ENCODE results near the gene STK40. TPM values are rescaled to one million over a fixed set of nuclear protein-coding genes. Genes with fewer than 3 reads are reported as not detected.
A peak's percentile ranks its signal among the peaks of the same experiment; 100 is the strongest.

STK40 gene
- total RNA-seq, 4 donors from 2014 or later = 58.7 to 73.1 (median 63.0) TPM

DNA sequence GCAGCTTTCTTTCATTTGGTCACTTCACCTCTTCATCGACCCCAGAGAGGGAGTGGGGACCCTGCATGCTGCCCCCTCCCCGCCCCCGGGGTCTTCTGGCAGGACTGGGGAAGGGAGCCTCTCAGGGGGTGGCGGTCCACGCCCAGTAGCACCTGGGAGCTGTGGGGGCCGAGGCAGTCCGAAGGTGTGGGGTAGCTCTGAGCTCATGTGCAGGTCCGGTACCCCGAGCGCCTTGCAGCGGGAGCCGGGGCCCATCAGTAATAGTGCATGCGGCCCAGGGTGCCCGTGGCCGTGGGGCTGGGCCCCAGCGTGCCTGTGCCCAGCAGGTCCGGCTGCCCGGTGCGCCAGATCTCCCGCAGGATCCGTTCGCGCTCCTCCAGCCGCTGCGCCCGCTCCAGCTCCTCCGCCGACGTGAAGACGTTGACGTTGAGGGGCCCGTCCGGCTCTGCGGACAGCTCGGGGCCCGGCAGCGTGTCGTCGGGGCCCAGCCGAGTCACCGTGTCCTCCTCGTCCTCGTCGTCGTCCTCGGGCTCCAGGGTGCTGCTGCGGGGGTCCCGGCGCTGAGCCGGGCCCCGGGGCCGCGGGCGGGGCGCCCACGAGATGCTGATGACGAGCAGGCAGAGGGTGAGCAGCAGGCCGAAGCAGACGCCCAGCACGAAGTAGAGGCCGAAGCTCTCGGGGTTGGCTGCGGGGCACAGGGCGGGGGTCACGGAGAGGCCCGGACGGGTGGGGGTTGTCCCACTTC lies 63.5 kb downstream of the STK40 start:
- no peak for DNase-seq (ENCODE audit: low spot score in 2 of 2)
- intact Hi-C loops (cut with DNase I; ENCODE audit: low total_unique reads) = no loop called here
- no peak overlapping the region for H3K4me3 ChIP-seq (ENCODE audit: low read depth, poor library complexity, severe bottlenecking)
- WGBS, 2 donors = 41 to 61% methylated on average over 19 to 64 of the region's 67 CpGs
- no peak for TF ChIP-seq POLR2A (IDR thresholded peaks at IDR 0.05)
- TF ChIP-seq, protein P1, sequence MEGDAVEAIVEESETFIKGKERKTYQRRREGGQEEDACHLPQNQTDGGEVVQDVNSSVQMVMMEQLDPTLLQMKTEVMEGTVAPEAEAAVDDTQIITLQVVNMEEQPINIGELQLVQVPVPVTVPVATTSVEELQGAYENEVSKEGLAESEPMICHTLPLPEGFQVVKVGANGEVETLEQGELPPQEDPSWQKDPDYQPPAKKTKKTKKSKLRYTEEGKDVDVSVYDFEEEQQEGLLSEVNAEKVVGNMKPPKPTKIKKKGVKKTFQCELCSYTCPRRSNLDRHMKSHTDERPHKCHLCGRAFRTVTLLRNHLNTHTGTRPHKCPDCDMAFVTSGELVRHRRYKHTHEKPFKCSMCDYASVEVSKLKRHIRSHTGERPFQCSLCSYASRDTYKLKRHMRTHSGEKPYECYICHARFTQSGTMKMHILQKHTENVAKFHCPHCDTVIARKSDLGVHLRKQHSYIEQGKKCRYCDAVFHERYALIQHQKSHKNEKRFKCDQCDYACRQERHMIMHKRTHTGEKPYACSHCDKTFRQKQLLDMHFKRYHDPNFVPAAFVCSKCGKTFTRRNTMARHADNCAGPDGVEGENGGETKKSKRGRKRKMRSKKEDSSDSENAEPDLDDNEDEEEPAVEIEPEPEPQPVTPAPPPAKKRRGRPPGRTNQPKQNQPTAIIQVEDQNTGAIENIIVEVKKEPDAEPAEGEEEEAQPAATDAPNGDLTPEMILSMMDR (IDR thresholded peaks at IDR 0.05) = no peak

DNA sequence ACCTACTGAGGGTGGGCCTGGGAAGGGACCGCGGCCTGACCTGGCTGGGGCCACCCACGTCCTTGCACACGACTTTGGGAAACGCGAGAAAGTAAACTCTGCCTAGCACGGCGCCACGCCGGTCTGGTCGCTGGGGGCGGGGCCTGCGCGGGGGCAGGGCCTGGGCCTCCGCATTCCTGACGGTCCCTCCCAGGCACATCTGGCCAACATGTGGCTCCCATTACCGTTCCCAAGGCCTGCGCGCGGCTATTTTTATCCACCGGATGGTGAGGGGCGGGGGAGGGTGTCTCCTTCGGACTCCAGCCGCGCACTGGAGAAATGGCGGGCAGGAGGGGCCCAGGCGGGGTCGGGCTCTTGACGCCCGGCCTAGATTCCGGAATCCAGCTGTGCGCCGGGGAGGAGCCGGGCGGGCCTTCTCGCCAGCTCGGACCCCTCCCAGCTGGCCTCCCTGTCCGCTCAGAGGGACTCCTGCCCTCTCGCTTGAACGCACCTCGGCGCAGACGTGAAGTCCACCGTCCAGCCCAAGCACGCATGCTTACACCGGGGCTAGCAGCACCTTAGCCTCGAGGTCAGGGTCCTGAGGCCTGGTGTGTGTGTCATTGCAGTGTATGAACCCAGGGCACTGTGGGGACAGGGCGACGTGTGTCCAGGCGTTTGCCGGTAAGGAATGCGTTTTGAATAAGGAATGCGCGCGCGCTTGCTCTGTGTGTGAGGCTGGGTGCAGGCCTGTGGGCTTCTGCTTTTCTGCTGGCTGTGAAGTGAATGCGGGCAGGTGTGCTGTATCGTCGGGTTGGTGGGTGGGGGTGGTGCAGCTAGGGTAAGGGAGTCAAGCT lies 64.4 kb downstream of the STK40 start:
- intact Hi-C loops (cut with DNase I; ENCODE audit: low total_unique reads) = no loop called here
- DNase-seq (ENCODE audit: low spot score in 2 of 2) = peak; percentile 75 to 96
- WGBS, 2 donors = 46 to 51% methylated on average over 42 to 48 of the region's 59 CpGs
- TF ChIP-seq POLR2A (IDR thresholded peaks at IDR 0.05) = no peak
- TF ChIP-seq, protein P1 (IDR thresholded peaks at IDR 0.05) = no peak
- no peak overlapping the region for H3K4me3 ChIP-seq (ENCODE audit: low read depth, poor library complexity, severe bottlenecking)

DNA sequence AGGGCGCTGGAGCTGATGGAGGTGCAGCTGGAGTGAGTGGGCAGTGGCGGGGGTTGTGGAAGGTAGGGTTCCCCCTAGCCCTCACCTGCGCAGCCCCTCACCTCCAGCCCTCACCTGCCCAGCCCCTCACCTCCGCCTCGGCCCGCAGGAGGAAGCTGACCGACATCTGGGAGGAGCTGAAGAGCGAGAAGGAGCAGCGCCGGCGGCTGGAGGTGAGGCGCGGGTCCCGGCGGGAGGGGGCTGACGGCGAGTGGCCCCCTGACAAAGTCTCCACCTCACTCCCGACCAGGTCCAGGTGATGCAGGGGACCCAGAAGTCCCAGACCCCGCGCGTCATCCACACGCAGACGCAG lies 65.0 kb downstream of the STK40 start:
- TF ChIP-seq, protein P1 (IDR thresholded peaks at IDR 0.05) = no peak
- TF ChIP-seq POLR2A (IDR thresholded peaks at IDR 0.05) = no peak
- no peak overlapping the region for H3K4me3 ChIP-seq (ENCODE audit: low read depth, poor library complexity, severe bottlenecking)
- 23 to 43% methylated on average over 22 of the region's 23 CpGs for WGBS, 2 donors
- intact Hi-C loops (cut with DNase I; ENCODE audit: low total_unique reads) = no loop called here
- no peak for DNase-seq (ENCODE audit: low spot score in 2 of 2)

DNA sequence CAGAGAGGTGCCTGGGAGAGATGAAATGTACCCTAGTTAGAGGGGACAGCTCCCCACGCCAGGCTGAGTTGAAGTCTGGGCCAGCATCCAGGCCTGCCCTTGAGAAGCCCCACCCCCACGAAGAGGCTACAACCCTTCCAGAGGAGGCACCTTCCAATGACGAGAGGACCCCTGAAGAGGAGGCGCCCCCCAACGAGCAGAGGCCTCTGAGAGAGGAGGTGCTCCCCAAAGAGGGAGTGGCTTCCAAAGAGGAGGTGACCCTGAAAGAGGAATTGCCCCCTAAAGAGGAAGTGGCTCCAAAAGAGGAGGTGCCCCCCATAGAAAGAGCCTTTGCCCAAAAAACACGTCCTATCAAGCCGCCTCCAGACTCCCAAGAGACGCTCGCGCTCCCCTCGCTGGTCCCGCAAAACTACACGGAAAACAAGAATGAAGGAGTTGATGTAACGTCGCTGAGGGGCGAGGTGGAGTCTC lies 65.4 kb downstream of the STK40 start:
- no peak for DNase-seq (ENCODE audit: low spot score in 2 of 2)
- intact Hi-C loops (cut with DNase I; ENCODE audit: low total_unique reads) = no loop called here
- 60 to 61% methylated on average over 16 of the region's 16 CpGs for WGBS, 2 donors
- no peak overlapping the region for H3K4me3 ChIP-seq (ENCODE audit: low read depth, poor library complexity, severe bottlenecking)
- no peak for TF ChIP-seq POLR2A (IDR thresholded peaks at IDR 0.05)
- TF ChIP-seq, protein P1 (IDR thresholded peaks at IDR 0.05) = no peak

DNA sequence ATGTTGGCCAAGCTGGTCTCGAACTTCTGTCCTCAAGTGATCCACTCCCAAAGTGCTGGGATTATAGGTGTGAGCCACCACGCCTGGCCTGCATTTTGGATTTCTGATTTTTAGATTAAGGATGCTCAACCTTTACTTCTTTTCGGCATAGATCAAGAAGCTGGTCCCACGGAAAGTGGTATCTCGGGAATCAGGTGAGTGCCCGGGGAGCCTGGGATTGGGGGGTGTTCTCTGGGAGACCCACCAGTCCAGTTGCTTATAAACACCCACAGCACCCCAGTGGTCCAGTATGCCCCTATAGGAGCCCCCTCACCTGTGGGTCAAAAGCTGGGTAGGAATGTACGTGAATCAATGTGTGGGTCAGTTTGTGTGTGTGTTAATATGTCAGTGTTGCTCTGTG lies 76.3 kb downstream of the STK40 start:
- 95 to 97% methylated on average over 7 of the region's 7 CpGs for WGBS, 2 donors
- no peak overlapping the region for H3K4me3 ChIP-seq (ENCODE audit: low read depth, poor library complexity, severe bottlenecking)
- intact Hi-C loops (cut with DNase I; ENCODE audit: low total_unique reads) = no loop called here
- peak in 1 of 2 donors; percentile 53 for DNase-seq (ENCODE audit: low spot score in 2 of 2)
- TF ChIP-seq POLR2A (IDR thresholded peaks at IDR 0.05) = no peak
- TF ChIP-seq, protein P1 (IDR thresholded peaks at IDR 0.05) = no peak
